CD4-positive, alpha-beta T cell treated with Interleukin-17A for 4 hours (primary cell): ENCODE data around the gene NLRP11.

Source experiments
- DNase-seq: peaks from one replicate; pipeline ENCODE4 v3.0.0-alpha.2; 2020; ENCODE audit warnings: mixed read lengths

The NLRP11 gene

DNA sequence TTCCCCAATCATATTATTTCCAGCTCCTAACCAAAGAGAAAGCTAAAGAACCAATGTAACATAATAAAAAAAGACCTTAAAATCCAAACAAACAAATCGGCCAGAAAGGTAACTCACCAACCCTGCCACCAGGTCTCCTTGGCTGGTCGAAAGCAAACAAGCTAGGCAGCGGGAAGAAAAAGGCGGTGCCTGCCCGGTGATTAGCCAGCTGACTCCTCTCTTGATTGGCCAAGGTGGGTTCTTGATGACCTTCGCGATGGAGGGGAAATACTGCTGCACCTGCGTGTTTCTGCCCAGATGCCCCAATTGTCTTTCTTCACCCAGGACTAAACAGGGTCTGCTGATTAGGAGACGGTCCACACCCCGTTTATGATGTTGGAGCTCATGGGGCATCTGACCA is at the start of gene NLRP11:
Gene NLRP11 (minus strand): TSS at position 154 of the 400 bp plus-strand sequence. CDS start 13,825 bp downstream, outside the sequence.
- DNase-seq, result no peak

DNA sequence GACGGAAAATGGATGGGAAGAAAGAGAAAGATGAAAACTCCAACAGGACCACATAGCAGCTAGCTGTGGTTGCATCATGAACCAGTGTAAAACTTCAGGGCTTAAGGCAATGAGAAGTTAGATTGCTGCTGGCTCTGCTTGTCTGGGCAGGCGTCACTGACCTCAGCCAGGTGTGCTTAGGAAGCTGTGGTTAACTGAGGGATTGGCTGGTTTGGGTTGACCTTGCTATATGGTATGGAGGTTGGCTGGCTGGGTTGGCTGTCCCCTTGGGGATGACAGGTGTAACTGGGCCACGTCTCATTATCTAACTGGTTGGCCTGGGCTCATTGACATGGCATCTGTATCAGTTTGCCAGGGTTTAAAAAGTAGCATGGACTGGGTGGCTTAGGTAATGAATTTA is 45.4 kb upstream of the NLRP11 start:
- no peak for DNase-seq

DNA sequence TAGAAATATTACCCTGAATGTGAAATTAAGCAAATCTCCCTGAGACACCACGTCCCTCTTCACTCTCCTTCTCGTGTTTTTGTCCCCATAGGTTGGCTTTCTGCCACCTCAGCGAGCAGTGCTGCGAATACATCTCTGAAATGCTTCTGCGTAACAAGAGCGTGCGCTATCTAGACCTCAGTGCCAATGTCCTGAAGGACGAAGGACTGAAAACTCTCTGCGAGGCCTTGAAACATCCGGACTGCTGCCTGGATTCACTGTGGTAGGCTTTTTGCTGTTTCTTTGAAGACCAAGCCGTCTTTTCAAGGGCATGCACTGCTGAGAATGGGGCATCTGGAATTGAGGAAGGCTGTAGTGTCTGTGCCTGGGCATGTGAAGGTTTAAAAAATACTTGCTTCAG is 38.9 kb upstream of the NLRP11 start:
- no peak for DNase-seq

DNA sequence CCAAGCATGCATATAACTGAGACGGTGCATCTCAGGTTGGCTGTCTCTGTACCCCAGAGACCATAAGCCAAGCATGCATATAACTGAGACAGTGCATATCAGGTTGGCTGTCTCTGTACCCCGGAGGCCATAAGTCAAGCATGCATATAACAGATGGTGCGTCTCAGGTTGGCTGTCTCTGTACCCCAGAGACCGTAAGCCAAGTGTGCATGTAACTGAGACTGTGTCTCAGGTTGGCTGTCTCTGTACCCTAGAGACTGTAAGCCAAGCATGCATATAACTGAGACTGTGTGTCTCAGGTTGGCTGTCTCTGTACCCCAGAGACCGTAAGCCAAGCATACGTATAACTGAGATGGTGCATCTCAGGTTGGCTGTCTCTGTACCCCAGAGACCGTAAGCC is 35.3 kb upstream of the NLRP11 start:
- DNase-seq, result no peak

DNA sequence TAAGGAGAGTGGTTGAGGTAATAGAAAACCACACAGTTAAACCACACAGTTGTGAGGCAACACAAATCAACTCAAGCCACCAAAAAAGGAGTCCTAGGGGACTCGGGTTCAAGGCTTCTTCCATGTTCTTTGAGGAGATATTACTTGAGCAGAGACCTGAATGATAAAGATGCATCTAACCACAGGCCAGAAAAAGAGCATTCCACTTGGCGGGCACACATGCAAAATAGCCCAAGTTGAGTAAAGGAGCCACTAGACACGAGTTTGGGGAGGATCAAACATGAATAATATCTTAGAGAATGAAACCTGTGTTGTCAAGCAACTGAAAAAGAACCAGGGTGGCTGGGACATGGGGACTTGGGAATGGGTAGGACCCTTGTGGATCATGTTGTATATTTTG is 34.7 kb upstream of the NLRP11 start:
- no peak for DNase-seq

- DNase-seq, result no peak
Measured at GRCh38 chr19:55858969-55859368, 27.2 kb upstream of the NLRP11 start.

DNA sequence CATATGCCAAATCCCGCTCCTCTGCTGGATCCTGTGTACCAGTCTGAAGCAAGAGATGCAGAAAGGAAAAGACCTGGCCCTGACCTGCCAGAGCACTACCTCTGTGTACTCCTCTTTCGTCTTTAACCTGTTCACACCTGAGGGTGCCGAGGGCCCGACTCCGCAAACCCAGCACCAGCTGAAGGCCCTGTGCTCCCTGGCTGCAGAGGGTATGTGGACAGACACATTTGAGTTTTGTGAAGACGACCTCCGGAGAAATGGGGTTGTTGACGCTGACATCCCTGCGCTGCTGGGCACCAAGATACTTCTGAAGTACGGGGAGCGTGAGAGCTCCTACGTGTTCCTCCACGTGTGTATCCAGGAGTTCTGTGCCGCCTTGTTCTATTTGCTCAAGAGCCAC is 26.6 kb upstream of the NLRP11 start:
- DNase-seq, result no peak

- no peak for DNase-seq
Measured at GRCh38 chr19:55857974-55858373, 26.2 kb upstream of the NLRP11 start.

GRCh38 chr19:55857149-55857548 is 25.4 kb upstream of the NLRP11 start:
- DNase-seq, result no peak

GRCh38 chr19:55855160-55855559 is 23.4 kb upstream of the NLRP11 start:
- DNase-seq, result no peak

DNA sequence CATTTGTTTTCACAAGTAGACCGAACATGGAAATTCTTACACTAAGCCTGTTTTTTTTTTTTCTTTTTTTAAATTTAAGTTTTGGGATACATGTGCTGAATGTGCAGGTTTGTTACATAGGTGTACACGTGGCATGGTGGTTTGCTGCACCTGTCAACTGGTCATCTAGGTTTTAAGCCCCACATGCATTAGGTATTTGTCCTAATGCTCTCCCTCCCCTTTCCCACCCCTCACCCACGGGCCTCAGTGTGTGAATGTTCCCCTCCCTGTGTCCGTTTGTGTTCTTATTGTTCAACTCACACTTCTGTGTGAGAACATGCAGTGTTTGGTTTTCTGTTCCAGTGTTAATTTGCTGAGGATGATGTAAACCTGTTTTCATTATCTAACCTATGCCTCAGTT is 7.1 kb upstream of the NLRP11 start:
- DNase-seq, result no peak

DNA sequence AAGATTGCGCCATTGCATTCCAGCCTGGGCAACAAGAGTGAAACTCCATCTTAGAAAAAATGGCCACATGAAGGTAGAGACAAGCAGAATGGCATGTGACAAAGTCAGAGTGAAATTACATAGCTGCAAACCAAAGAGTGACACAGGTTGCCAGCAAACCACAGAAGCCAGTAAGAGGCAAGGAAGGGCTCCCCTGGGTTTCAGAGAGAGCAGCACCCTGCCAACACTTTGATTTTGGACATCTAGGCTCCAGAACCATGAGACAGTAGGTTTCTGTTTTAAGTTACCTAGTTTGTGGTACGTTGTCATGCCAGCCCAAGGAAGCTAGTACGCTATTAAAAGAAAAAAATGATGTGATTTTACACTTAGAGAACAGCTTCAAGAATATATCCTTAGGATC is 6.5 kb upstream of the NLRP11 start:
- no peak for DNase-seq

DNA sequence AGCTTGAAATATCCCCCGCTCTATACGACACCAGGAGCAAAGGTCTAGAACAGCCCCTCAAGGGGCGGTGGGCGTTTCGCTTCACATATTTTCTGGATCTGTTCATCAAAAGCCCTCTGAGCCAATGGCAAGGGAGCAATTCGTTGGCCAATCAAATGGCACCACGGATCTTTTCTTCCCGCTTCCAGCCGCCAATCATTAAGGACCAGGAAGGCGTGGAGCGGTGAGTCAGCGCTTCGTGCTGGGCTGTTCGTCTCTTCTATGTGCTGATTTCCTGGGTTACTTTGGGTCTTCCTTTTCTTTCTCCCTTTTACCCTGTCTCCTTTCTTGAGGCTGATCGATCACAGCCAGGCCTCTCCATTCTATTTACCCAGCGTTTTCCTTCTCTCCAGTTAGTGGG is 4.5 kb upstream of the NLRP11 start, which contains the start of gene NLRP4:
Gene NLRP4 (plus strand): TSS at position 201 of the 400 bp plus-strand sequence. CDS start 15,541 bp downstream, outside the sequence.
- DNase-seq, result no peak

- no peak for DNase-seq
Measured at GRCh38 chr19:55832676-55833075, 877 bp upstream of the NLRP11 start.

- DNase-seq, result no peak
Measured at GRCh38 chr19:55830656-55831055, 1.1 kb downstream of the NLRP11 start.

DNA sequence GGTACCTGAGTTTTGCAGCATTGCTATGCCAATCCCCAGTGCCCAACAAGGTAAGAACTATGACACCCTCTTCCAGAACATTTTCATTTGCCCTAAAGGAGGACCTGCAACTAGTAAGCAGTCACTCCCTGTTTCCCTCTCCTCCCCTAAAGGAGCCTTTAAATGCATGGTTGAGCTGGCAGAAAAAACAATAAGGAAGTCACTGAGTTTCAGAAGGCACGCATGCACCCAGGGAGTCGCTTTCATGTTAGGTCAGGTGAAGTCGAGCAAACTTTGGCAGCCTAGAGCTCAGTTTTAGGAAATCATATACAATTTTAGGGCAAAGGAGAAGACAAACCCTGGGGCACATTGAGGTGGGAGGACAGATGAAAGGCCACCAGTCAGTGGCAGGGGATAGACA is 11.8 kb downstream of the NLRP11 start:
- no peak for DNase-seq

GRCh38 chr19:55813906-55814305 is 17.9 kb downstream of the NLRP11 start:
- no peak for DNase-seq

DNA sequence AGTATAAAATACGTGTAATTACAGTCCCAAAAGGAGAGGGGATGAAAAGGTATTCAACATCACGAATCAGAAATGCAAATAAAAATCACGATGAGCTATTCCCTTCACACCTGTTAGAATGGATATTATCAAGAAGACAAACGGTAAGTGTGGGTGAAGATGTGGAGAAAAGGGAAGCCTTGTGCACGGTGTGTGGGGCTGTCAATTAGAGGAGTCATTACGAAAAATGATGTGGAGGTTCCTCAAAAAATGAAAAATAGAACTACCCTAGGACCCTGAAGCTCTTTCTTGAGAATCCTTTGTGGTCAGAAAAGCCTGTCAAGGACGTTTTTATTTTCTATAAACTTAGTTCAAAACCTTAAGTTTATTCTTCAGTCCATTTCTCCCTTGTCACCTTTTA is 19.4 kb downstream of the NLRP11 start:
- DNase-seq, result no peak

DNA sequence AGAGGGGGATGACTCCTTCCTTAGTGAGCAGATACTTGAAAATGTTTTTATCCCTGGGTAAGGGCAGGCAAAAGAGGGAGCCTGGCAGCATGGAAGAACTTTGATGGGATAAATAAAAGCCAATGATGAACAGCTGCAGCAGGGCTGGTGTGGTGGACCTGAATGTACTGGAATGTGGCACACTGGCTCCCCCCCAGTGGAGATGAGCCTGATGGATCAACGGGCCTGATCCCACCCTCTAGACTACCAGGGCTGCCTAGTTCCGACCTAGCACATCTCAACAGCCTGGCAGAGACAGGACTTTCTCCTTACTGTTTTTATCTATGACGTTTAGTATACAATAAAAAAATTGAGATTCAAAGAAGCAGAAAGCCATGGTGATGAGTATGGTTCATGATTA is 20.5 kb downstream of the NLRP11 start:
- DNase-seq, result no peak

- peak; percentile 3 for DNase-seq
Measured at GRCh38 chr19:55809381-55810058, 22.3 kb downstream of the NLRP11 start.

DNA sequence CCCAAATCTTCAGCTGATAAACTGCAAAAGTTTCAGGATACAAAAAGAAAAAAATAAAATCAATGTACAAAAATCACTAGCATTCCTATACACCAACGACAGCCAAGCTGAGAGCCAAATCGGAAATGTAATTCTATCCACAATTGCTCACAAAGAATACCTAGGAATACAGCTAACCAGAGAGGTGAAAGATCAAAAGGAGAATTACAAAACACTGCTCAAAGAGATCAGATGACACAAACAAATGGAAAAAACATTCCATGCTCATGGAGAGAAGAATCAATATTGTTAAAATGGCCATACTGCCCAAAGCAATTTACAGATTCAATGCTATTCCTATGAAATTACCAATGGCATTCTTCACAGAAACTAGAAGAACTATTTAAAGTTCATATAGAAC is 29.5 kb downstream of the NLRP11 start:
- no peak for DNase-seq

DNA sequence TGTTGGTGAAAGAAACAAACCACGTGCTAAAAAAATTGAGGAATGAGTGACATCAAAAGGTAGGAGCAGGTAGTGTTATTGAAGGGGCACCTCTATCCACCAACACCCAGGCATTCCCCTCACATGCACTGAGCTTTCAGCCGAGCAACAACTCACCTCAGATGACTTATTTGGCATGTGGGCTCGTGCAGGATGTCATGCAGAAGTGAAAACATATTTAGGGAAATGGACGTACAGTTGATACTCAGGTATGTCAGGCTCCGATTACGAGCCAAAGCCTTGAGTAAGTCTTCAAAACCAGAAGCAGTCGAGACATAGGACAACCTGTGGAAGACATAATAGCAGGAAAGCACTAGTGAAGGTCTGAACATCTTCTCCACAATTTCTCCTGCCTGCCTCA is 30.4 kb downstream of the NLRP11 start:
- DNase-seq, result no peak

DNA sequence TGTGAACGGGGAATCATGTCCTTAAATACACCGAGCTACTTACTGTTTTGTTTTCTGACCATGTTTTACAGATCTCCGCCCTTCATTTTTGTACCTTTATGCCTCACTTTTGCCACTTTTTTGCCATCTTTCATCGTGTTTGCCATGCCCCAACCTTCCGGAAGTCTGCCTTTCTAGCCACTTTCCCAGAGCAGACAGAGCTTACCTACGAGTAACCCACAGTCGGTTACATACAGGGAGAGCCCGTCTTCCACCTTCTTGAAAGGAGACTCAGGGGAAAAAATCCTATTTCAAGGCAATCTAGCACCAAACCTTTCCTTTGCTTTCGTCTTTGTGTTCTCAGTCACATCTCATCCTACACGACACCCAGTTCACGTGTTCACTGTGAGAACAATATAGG is 36.8 kb downstream of the NLRP11 start:
- DNase-seq, result no peak

GRCh38 chr19:55781112-55781511 is 50.7 kb downstream of the NLRP11 start:
- no peak for DNase-seq

GRCh38 chr19:55778331-55778730 is 53.5 kb downstream of the NLRP11 start:
- no peak for DNase-seq
